HepG2 (cell line): ENCODE results near the gene TOR2A. TPM values are rescaled to one million over a fixed set of nuclear protein-coding genes. Genes with fewer than 3 reads are reported as not detected.

Experiments
- CHD2 ChIP-seq: IDR thresholded peaks from 2 replicates; pipeline ENCODE4 v1.6.1; 2011; ENCODE audit warnings: low read depth, low read length, improper control_type of control experiment
- CREB1 ChIP-seq, 2 experiments: fragments of 450-650 bp in 1 of 2; IDR thresholded peaks; 2 replicates each; pipeline ENCODE4 v1.6.1; 2016 to 2017; ENCODE audit warnings: control low read depth in 1 of 2, mild to moderate bottlenecking in 1 of 2, missing compliant biosample characterization in 1 of 2, missing genetic modification characterization in 1 of 2
- FOXK1 ChIP-seq: sonication (generic); formaldehyde crosslinking; IDR thresholded peaks from 2 replicates; pipeline ENCODE4 v1.4.0; 2020; ENCODE audit warnings: low read depth, missing genetic modification reagents, borderline replicate concordance
- HOXA3 ChIP-seq: sonication (generic); formaldehyde crosslinking; IDR thresholded peaks from 2 replicates; pipeline ENCODE4 v1.5.0; 2020; ENCODE audit warnings: missing genetic modification reagents
- KLF6 ChIP-seq: IDR thresholded peaks from 2 replicates; pipeline ENCODE4 v1.8.0; 2016; ENCODE audit warnings: missing biosample characterization, missing genetic modification reagents
- MIXL1 ChIP-seq: IDR thresholded peaks from 2 replicates; pipeline ENCODE4 v1.6.1; 2016
- MXD4 ChIP-seq: IDR thresholded peaks from 2 replicates; pipeline ENCODE4 v1.6.1; 2016; ENCODE audit warnings: mild to moderate bottlenecking, missing biosample characterization, missing genetic modification reagents
- NFKB2 ChIP-seq: sonication (generic); formaldehyde crosslinking; IDR thresholded peaks from 2 replicates; pipeline ENCODE4 v1.4.0; 2020; ENCODE audit warnings: missing genetic modification reagents, borderline replicate concordance
- PHF20 ChIP-seq: sonication (generic); formaldehyde crosslinking; IDR thresholded peaks from 2 replicates; pipeline ENCODE4 v1.5.0; 2020; ENCODE audit warnings: mild to moderate bottlenecking, missing genetic modification reagents
- POLR2A ChIP-seq, 2 experiments: IDR thresholded peaks; 2 replicates each; pipeline ENCODE4 v1.6.1; 2011; ENCODE audit warnings: low read depth in 2 of 2, low read length in 2 of 2, mild to moderate bottlenecking in 1 of 2, moderate library complexity in 1 of 2; ENCODE audit not compliant: insufficient read depth in 1 of 2
- RXRA ChIP-seq: sonication (generic); formaldehyde crosslinking; IDR thresholded peaks from 2 replicates; pipeline ENCODE4 v1.5.1; 2020; ENCODE audit warnings: missing genetic modification reagents
- SAP130 ChIP-seq: IDR thresholded peaks from 2 replicates; pipeline ENCODE4 v1.6.1; 2016; ENCODE audit warnings: low read depth
- TAF15 ChIP-seq: fragments of 200-400 bp; formaldehyde crosslinking; IDR thresholded peaks from one replicate; pipeline ENCODE4 v1.6.1; 2018; ENCODE audit warnings: mild to moderate bottlenecking, low read depth, low read length; ENCODE audit not compliant: poor library complexity, severe bottlenecking
- TBX2 ChIP-seq: sonication (generic); formaldehyde crosslinking; IDR thresholded peaks from 2 replicates; pipeline ENCODE4 v1.5.0; 2020; ENCODE audit warnings: missing genetic modification reagents, mild to moderate bottlenecking, borderline replicate concordance
- THRA ChIP-seq: sonication (generic); formaldehyde crosslinking; IDR thresholded peaks from 2 replicates; pipeline ENCODE4 v1.4.0; 2020; ENCODE audit warnings: missing genetic modification reagents, borderline replicate concordance
- ZFP90 ChIP-seq: sonication (generic); formaldehyde crosslinking; IDR thresholded peaks from 2 replicates; pipeline ENCODE4 v1.8.0; 2022; ENCODE audit warnings: missing genetic modification reagents, mild to moderate bottlenecking, inconsistent platforms, borderline replicate concordance
- ZKSCAN1 ChIP-seq: fragments of 150-350 bp; IDR thresholded peaks from 2 replicates; pipeline ENCODE4 v1.6.1; 2014; ENCODE audit warnings: low read length
- ZNF143 ChIP-seq: sonication (generic); formaldehyde crosslinking; IDR thresholded peaks from 2 replicates; pipeline ENCODE4 v1.4.0; 2020; ENCODE audit warnings: missing genetic modification reagents
- ZNF224 ChIP-seq: sonication (generic); formaldehyde crosslinking; IDR thresholded peaks from 2 replicates; pipeline ENCODE4 v1.5.0; 2020; ENCODE audit warnings: mild to moderate bottlenecking, missing genetic modification reagents
- ZNF557 ChIP-seq: sonication (generic); formaldehyde crosslinking; IDR thresholded peaks from 2 replicates; pipeline ENCODE4 v1.4.0; 2020; ENCODE audit warnings: missing genetic modification reagents
- ZNF558 ChIP-seq: sonication (generic); formaldehyde crosslinking; IDR thresholded peaks from 2 replicates; pipeline ENCODE4 v1.9.0; 2022; ENCODE audit warnings: mild to moderate bottlenecking, missing genetic modification reagents, borderline replicate concordance
- ZNF720 ChIP-seq: sonication (generic); formaldehyde crosslinking; IDR thresholded peaks from 2 replicates; pipeline ENCODE4 v1.4.0; 2020; ENCODE audit warnings: missing genetic modification reagents
- polyA plus RNA-seq, 8 experiments: library from polyadenylated mRNA; depleted of rRNA in 3 of 8; stranded (reverse) in 7 of 8; unstranded in 1 of 8; fragments of >200 nt; fragmentation: Illumina TruSeq in 4 of 8; extraction: Trizol in 4 of 8; gene quantifications; 2 replicates each; pipeline versions ENCODE4 v1.2.1 to v1.2.3, GENCODE V29; 2011 to 2016; ENCODE audit warnings: low read depth in 4 of 8, missing spikeins in 1 of 8, mixed read lengths in 1 of 8; ENCODE audit not compliant: insufficient read depth in 1 of 8
- total RNA-seq, 5 experiments: library from RNA; depleted of rRNA; stranded (reverse); fragments of >200 nt; fragmentation: Illumina TruSeq; extraction: Trizol; gene quantifications; 2 replicates each; pipeline ENCODE4 v1.2.3, GENCODE V29; 2016; ENCODE audit warnings: low read depth in 1 of 5
- TF ChIP-seq, protein P1 (sequence below): sonication (generic); formaldehyde crosslinking; IDR thresholded peaks from 2 replicates; pipeline ENCODE4 v1.4.0; 2020; ENCODE audit warnings: mild to moderate bottlenecking, low read depth, missing genetic modification reagents
- TF ChIP-seq, protein P2 (sequence below): sonication (generic); formaldehyde crosslinking; IDR thresholded peaks from 2 replicates; pipeline ENCODE4 v1.4.0; 2020; ENCODE audit warnings: missing genetic modification reagents
- TF ChIP-seq, protein P3 (sequence below): IDR thresholded peaks from 2 replicates; pipeline ENCODE4 v1.6.1; 2016; ENCODE audit warnings: mild to moderate bottlenecking

The TOR2A gene
- total and polyA plus RNA-seq, 2 of the 13 experiments (the other 11 are each of a cell fraction or from before 2014, with no cell fraction given), result 3.5 to 7.2 TPM

GRCh38 chr9:127715470-127716337 is 19.4 kb downstream of the TOR2A start, which contains the start of the genes PTRH1 and TTC16 (continued):
- peak; percentile 32; the same call in 1 of the 2 replicates for TF ChIP-seq THRA
- TF ChIP-seq NFKB2 (CRISPR knock-in tag), result no peak
- 0 out of 2 replicates have a peak, but pooled peaks have one; percentile 50 for TF ChIP-seq ZNF720 (CRISPR knock-in tag)
- TF ChIP-seq, protein P1, sequence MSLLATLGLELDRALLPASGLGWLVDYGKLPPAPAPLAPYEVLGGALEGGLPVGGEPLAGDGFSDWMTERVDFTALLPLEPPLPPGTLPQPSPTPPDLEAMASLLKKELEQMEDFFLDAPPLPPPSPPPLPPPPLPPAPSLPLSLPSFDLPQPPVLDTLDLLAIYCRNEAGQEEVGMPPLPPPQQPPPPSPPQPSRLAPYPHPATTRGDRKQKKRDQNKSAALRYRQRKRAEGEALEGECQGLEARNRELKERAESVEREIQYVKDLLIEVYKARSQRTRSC, result no peak
- TF ChIP-seq FOXK1 (CRISPR knock-in tag), result peak; percentile 77
- TF ChIP-seq, protein P2, sequence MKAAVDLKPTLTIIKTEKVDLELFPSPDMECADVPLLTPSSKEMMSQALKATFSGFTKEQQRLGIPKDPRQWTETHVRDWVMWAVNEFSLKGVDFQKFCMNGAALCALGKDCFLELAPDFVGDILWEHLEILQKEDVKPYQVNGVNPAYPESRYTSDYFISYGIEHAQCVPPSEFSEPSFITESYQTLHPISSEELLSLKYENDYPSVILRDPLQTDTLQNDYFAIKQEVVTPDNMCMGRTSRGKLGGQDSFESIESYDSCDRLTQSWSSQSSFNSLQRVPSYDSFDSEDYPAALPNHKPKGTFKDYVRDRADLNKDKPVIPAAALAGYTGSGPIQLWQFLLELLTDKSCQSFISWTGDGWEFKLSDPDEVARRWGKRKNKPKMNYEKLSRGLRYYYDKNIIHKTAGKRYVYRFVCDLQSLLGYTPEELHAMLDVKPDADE, result no peak
- 0 out of 2 replicates have a peak, but pooled peaks have one; percentile 5 for TF ChIP-seq ZKSCAN1
- TF ChIP-seq RXRA, result no peak; the same call in 1 of the 2 replicates
- peak; percentile 98 for TF ChIP-seq HOXA3 (CRISPR knock-in tag)
- 0 out of 2 replicates have a peak, but pooled peaks have one; percentile 39 for TF ChIP-seq ZNF557
- peak; percentile 13; the same call in 1 of the 2 replicates for TF ChIP-seq KLF6 (CRISPR knock-in tag)
- TF ChIP-seq SAP130 (CRISPR knock-in tag), result peak; percentile 99
- TF ChIP-seq ZNF558 (CRISPR knock-in tag), result 0 out of 2 replicates have a peak, but pooled peaks have one; percentile 54
- peak; percentile 65 for TF ChIP-seq ZNF143 (CRISPR knock-in tag)
- TF ChIP-seq CHD2, result peak; percentile 59; the same call in 1 of the 2 replicates
- no peak for TF ChIP-seq MIXL1 (CRISPR knock-in tag)
- peak; percentile 36; the same call in 1 of the 2 replicates for TF ChIP-seq TBX2 (CRISPR knock-in tag)
- TF ChIP-seq PHF20 (CRISPR knock-in tag), result peak; percentile 76
- TF ChIP-seq MXD4 (CRISPR knock-in tag), result peak; percentile 60; the same call in 1 of the 2 replicates
- TF ChIP-seq CREB1 (IDR thresholded peaks at IDR 0.05), result peak; percentile 99
- TF ChIP-seq CREB1 (CRISPR knock-in tag; IDR thresholded peaks at IDR 0.05), result peak; percentile 98
- TF ChIP-seq, protein P3, sequence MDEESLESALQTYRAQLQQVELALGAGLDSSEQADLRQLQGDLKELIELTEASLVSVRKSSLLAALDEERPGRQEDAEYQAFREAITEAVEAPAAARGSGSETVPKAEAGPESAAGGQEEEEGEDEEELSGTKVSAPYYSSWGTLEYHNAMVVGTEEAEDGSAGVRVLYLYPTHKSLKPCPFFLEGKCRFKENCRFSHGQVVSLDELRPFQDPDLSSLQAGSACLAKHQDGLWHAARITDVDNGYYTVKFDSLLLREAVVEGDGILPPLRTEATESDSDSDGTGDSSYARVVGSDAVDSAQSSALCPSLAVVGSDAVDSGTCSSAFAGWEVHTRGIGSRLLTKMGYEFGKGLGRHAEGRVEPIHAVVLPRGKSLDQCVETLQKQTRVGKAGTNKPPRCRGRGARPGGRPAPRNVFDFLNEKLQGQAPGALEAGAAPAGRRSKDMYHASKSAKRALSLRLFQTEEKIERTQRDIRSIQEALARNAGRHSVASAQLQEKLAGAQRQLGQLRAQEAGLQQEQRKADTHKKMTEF (CRISPR knock-in tag), result peak; percentile 37; the same call in 1 of the 2 replicates
- peak; percentile 48; the same call in 1 of the 2 replicates for TF ChIP-seq ZFP90
- TF ChIP-seq TAF15, result no peak
- no peak for TF ChIP-seq ZNF224 (CRISPR knock-in tag)
- TF ChIP-seq POLR2A (IDR thresholded peaks at IDR 0.05; ENCODE audit: insufficient read depth in 1 of 2, low read depth in 2 of 2, low read length in 2 of 2), result peak in 1 of 2 experiments; percentile 50; a peak in 3 of 4 replicates
